ENCODE results near the gene ATL3. TPM values are rescaled to one million over a fixed set of nuclear protein-coding genes. Genes with fewer than 3 reads are reported as not detected.
"Not testable (repeated sequence)": the region's sequence is repeated elsewhere in the genome, so short reads cannot be mapped to it uniquely, and the experiment has no call there.

Gene ATL3
- total RNA-seq, 2 donors from 2014 or later = 17.8 to 32.7 TPM

DNA sequence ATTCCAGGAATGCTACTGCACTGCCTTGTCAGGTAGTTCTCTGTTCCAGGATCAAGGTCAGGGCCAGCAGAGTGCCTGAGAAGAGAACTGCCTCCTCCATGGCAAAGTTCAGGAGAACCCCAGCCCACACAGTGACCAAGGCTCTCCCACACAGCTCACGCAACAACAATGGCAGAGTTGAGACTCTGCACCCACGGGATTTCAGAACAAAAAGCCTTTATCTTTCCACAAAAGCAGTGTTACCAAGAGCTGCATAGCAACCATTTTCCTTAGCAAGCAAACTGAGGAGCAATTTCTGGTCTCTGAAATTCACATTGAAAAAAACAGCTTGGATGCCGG lies 68.0 kb downstream of the ATL3 start:
- Histone ChIP-seq H3K4me3 (no peak overlapping the region), H3K27ac (peak overlapping the region in 3 of 4 donors; percentile 34 to 40 (median 38)), H3K9me3 (no peaks in the 10 kb centered on the region), H3K27me3 (no peaks in the 10 kb centered on the region), H3K4me1 (peaks cover 15% of the 10 kb centered on the region), H3K36me3 (replicated peaks in 1 of 2; ENCODE audit: insufficient read depth in 1 of 2, low read depth in 2 of 2) (no peaks in the 10 kb centered on the region)
- ATAC-seq (peak; percentile 30), DNase-seq (peak in 1 of 4 donors; percentile 12)
- WGBS, 2 donors = 28 to 41% methylated on average over 3 of the region's 3 CpGs
- intact Hi-C loops (cut with DNase I) = no loop called here
- TF ChIP-seq, protein P1, sequence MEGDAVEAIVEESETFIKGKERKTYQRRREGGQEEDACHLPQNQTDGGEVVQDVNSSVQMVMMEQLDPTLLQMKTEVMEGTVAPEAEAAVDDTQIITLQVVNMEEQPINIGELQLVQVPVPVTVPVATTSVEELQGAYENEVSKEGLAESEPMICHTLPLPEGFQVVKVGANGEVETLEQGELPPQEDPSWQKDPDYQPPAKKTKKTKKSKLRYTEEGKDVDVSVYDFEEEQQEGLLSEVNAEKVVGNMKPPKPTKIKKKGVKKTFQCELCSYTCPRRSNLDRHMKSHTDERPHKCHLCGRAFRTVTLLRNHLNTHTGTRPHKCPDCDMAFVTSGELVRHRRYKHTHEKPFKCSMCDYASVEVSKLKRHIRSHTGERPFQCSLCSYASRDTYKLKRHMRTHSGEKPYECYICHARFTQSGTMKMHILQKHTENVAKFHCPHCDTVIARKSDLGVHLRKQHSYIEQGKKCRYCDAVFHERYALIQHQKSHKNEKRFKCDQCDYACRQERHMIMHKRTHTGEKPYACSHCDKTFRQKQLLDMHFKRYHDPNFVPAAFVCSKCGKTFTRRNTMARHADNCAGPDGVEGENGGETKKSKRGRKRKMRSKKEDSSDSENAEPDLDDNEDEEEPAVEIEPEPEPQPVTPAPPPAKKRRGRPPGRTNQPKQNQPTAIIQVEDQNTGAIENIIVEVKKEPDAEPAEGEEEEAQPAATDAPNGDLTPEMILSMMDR (IDR thresholded peaks at IDR 0.05) = no peak
- no peak for TF ChIP-seq POLR2A (IDR thresholded peaks at IDR 0.05)

DNA sequence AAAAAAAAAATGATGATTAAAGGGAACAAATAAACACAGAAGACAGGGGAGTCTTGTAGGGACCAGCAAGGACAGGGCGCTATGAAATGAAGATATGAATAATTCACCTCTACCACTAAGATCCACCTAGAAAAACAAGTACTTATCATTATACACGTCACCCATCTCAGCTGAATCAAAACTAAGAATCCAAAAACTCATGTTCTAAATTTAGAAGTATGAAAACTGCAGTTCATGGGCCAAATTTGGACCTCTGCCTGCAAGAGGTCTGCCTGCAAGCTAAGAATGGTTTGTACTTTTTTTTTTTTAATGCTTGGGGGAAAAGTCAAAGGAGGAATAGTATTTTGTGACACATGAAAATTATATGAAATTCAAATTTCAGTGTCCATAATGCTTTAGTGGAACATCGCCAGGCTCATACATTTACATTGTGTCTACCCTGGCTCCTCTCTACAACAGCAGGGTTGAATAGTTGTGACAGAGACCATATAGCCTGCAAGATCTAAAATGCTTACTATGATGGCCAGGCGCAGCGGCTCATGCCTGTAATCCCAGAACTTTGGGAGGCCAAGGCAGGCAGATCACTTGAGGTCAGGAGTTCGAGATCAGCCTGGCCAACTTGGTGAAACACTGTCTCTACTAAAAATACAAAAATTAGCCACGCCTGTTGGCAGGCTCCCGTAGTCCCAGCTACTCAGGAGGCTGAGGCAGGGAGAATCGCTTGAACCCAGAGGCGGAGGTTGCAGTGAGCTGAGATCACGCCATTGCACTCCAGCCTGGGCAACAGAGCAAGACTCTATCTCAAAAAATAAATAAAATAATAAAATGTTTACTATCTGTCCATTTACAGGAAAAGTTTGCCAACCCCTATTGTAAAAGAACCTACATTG lies 68.6 kb downstream of the ATL3 start:
- WGBS, 2 donors = 80 to 81% methylated on average over 11 of the region's 11 CpGs
- H3K9me3 ChIP-seq; H3K4me3 ChIP-seq; H3K27me3 ChIP-seq; DNase-seq; H3K36me3 ChIP-seq (replicated peaks in 1 of 2; ENCODE audit: insufficient read depth in 1 of 2, low read depth in 2 of 2); intact Hi-C loops (cut with DNase I): not testable (repeated sequence)
- peaks cover 15% of the 10 kb centered on the region for H3K4me1 ChIP-seq
- H3K27ac ChIP-seq = peak overlapping the region in 3 of 4 donors; percentile 34 to 40 (median 38)
- peak; percentile 12 for ATAC-seq

DNA sequence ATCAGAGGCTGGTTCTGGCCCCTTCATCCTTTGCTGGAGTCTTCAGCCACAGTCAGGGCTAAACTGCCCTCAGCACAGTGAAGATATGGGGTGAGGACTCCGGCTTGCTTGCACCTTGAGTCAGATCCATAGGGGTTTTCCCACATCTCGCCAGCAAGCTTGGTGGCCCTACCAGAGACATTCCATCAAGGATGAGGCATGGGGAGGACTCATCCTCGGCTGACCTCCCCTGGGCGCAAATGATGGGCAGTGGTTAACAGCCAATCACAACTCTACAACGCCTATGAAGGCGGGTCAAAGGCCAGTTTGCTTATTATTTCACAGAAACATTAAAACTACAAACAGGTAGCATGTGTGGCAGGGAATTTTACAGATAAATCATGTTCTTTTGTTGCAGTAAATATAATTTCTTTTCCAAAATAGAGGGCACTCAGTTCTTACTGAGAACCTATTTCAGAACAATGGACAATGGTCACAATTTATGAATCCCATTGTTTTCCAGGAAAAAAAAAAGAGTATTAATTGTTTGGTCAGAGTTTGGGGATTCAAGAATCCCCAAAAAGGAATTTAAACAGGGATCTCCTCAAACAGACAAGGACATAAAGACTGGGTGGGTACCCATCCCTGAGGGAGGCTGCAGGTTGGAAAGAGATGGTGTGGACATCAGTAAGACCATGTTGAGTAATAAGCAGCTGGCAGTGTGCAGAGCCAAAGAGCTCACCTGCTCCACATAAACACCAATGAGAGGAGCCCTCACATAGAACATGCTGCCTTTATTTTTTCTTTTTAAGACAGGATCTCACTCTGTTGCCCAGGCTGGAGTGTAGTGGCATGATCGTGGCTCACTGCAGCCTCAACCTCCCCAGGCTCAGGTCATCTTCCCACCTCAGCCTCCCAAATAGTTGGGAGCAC lies 71.7 kb downstream of the ATL3 start:
- no peaks in the 10 kb centered on the region for H3K27me3 ChIP-seq
- H3K36me3 ChIP-seq (replicated peaks in 1 of 2; ENCODE audit: insufficient read depth in 1 of 2, low read depth in 2 of 2) = no peaks in the 10 kb centered on the region
- no peak overlapping the region for H3K27ac ChIP-seq
- intact Hi-C loops (cut with DNase I) = no loop called here
- peaks cover 15% of the 10 kb centered on the region for H3K4me1 ChIP-seq
- DNase-seq = no peak
- TF ChIP-seq, protein P1 (IDR thresholded peaks at IDR 0.05) = no peak
- no peak for TF ChIP-seq POLR2A (IDR thresholded peaks at IDR 0.05)
- no peak overlapping the region for H3K4me3 ChIP-seq
- no peaks in the 10 kb centered on the region for H3K9me3 ChIP-seq
- WGBS, 2 donors = 83 to 96% methylated on average over 6 to 7 of the region's 7 CpGs
- ATAC-seq = no peak

DNA sequence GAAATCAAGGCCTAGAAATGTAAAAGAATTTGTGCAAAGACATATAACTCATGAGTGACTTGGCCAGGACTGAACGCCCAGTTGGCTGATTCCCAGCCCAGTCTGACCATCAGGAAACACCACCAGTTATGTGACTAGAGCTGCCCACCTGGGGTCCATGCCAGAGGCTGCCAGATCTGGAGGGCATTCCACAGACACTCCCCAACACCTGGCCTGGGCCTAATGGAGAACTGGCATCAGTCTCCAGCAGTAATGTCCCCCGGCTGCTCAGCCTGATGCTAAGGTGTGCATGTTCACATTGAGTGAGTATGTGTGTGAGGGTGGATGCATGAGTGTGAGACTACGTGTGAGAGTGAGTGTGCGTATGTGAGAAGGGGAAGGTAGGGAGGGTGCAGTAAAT lies 72.6 kb downstream of the ATL3 start:
- intact Hi-C loops (cut with DNase I) = no loop called here
- 86 to 91% methylated on average over 4 of the region's 4 CpGs for WGBS, 2 donors
- no peaks in the 10 kb centered on the region for H3K36me3 ChIP-seq (replicated peaks in 1 of 2; ENCODE audit: insufficient read depth in 1 of 2, low read depth in 2 of 2)
- no peaks in the 10 kb centered on the region for H3K9me3 ChIP-seq
- no peaks in the 10 kb centered on the region for H3K27me3 ChIP-seq
- no peak for TF ChIP-seq POLR2A (IDR thresholded peaks at IDR 0.05)
- TF ChIP-seq, protein P1 (IDR thresholded peaks at IDR 0.05) = no peak
- peaks cover 12% of the 10 kb centered on the region for H3K4me1 ChIP-seq
- no peak overlapping the region for H3K4me3 ChIP-seq
- no peak for DNase-seq
- no peak for ATAC-seq
- H3K27ac ChIP-seq = no peak overlapping the region

DNA sequence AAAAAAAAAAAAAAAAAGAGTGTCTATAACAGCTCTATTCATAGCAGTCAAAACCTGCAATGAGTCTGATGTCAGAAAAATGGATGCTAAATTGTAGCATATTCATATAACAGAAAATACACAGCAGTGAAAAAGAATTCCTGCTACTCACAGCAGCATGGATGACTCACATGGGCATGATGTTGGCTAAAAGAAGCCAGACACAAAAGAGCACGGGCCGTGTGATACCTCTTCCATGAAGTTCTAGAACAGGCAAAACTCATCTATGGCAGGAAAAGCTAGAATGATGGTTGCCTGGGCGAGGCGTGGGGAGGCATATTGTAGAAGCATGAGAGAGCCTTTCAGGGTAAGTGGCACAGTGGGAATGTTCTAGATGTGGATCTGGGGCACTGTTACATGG lies 75.9 kb downstream of the ATL3 start:
- WGBS, 2 donors = 92 to 100% methylated on average over 4 of the region's 4 CpGs
- no peak for ATAC-seq
- Histone ChIP-seq H3K36me3 (replicated peaks in 1 of 2; ENCODE audit: insufficient read depth in 1 of 2, low read depth in 2 of 2) (no peaks in the 10 kb centered on the region), H3K9me3 (no peaks in the 10 kb centered on the region), H3K27me3 (no peaks in the 10 kb centered on the region), H3K4me3 (no peak overlapping the region), H3K4me1 (no peaks in the 10 kb centered on the region), H3K27ac (no peak overlapping the region)
- TF ChIP-seq POLR2A (IDR thresholded peaks at IDR 0.05) = no peak
- TF ChIP-seq, protein P1 (IDR thresholded peaks at IDR 0.05) = no peak
- intact Hi-C loops (cut with DNase I) = no loop called here
- DNase-seq = no peak

Measured in body of pancreas (tissue), 4 donors.